Uterus (tissue), 2 donors: ENCODE results near the gene TOB1.

Experiments
- POLR2A ChIP-seq, 2 donors: fragments of 450-650 bp; IDR thresholded peaks; one replicate each; pipeline ENCODE4 v1.6.1; 2016; ENCODE audit warnings: antibody characterized with exemption in 2 of 2, mild to moderate bottlenecking in 1 of 2, moderate library complexity in 1 of 2
- TF ChIP-seq, protein P1 (sequence below), 4 experiments: fragments of 200-600 bp in 2 of 4; fragments of 450-650 bp in 2 of 4; sonication (generic) in 2 of 4; IDR thresholded peaks; one replicate each; pipeline ENCODE4 v1.5.1; 2016 to 2019; ENCODE audit warnings: antibody characterized with exemption in 4 of 4, mild to moderate bottlenecking in 2 of 4, moderate library complexity in 1 of 4

DNA sequence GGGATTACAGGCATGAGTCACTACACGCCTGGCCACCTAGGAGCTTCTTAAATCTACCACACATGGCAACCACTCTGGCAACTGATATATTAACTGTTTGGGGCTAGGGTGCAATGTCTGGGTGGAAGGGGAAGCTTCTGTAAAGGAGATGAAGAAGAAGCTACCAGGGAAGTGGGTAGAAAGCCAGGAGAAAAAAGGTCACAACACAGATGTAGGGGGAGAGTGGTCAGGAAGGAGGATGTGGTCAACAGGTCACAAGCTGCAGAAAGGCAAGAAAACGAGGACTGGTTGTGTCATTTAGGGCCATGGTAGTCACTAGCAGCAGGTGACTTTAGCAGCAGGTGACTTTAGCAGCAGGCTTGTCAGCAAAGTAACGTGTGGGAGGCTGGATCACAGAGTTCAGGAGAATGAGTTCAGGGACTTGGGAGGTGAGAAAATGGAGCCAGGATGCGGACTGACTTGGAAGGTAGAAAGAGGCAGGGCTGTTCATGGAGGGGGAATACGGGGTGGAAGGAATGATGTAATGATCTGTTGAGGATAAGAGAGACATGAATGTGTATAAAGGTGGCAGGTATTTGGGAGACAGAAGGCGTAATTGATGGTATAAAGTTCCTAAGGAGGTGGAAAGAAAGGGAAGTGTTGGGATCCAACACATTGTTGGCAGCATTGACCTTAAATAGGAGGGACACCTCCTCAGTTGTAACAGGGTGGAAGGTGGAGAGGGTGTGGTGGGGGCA is 47.1 kb downstream of the TOB1 start:
- TF ChIP-seq POLR2A (IDR thresholded peaks at IDR 0.05), result no peak
- TF ChIP-seq, protein P1, sequence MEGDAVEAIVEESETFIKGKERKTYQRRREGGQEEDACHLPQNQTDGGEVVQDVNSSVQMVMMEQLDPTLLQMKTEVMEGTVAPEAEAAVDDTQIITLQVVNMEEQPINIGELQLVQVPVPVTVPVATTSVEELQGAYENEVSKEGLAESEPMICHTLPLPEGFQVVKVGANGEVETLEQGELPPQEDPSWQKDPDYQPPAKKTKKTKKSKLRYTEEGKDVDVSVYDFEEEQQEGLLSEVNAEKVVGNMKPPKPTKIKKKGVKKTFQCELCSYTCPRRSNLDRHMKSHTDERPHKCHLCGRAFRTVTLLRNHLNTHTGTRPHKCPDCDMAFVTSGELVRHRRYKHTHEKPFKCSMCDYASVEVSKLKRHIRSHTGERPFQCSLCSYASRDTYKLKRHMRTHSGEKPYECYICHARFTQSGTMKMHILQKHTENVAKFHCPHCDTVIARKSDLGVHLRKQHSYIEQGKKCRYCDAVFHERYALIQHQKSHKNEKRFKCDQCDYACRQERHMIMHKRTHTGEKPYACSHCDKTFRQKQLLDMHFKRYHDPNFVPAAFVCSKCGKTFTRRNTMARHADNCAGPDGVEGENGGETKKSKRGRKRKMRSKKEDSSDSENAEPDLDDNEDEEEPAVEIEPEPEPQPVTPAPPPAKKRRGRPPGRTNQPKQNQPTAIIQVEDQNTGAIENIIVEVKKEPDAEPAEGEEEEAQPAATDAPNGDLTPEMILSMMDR (IDR thresholded peaks at IDR 0.05), result no peak
